ENCODE data around the gene SUMO1. TPM values are rescaled to one million over a fixed set of nuclear protein-coding genes. Genes with fewer than 3 reads are reported as not detected.
A peak's percentile ranks its signal among the peaks of the same experiment; 100 is the strongest.

SUMO1 gene
- total RNA-seq, 1 donor from 2014 or later, result 124 TPM

DNA sequence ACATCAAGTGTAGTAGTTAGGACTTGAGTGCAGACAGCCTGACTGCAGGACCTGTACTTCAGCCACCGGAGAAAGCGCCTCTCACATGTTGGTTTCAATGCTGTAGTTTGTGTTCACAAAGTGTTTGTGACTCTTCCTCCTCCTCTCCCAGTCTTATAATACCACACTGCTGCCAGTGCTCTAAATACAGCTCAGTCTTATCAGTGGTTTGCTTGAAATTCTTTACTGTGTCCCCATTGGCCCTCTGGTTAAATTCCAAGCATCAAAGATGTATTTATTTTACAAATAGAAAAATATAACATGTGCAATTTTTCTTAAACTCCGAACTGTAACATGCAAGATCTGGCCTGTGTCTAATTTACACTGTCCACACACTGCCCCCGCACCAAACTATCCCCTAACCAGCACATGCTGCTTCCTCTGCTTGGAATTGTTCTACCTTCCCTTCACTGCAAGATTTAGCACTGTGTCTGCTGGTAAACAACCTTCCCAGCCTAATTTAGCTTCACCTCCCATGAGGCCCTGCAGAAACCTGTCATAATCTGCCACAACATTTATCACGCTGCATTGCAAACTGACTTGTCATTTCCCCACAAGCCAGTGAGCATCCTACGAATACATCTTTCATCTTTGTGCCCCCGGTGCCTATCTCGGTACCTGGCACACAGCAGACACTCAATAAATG is 77.1 kb downstream of the SUMO1 start:
- H3K9me3 Mint-ChIP-seq, result no peaks in the 10 kb centered on the region
- H3K4me3 Mint-ChIP-seq (ENCODE audit: low read depth), result no peak overlapping the region
- H3K4me1 Mint-ChIP-seq (ENCODE audit: low read depth), result peaks cover 11% of the 10 kb centered on the region
- H3K27ac Mint-ChIP-seq, result peak overlapping the region; percentile 24
- H3K27me3 Mint-ChIP-seq (ENCODE audit: low read depth), result peaks cover 3% of the 10 kb centered on the region
- intact Hi-C loops (cut with micrococcal nuclease), result no loop called here
- no peaks in the 10 kb centered on the region for H3K36me3 Mint-ChIP-seq (ENCODE audit: low read depth)
- DNase-seq (ENCODE audit: low spot score), result no peak

DNA sequence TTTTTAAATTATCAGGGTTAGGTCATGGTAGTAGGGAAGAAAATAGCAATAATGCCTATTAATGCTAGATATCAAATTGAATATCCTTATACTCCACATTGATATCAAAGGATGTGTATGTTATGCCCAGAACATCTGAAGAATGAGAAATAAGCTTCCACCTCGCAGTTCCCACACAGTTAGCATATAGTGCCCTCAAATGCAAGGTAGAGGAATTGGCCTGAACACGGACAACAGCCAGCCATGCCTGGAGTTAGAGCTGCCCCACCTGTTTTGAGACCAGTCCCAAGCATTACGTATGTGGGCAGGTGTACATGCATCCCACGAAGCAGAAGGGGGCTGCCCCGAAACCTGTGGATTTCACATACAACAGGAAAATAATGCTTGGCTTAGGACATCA is 79.6 kb downstream of the SUMO1 start:
- DNase-seq (ENCODE audit: low spot score), result no peak
- intact Hi-C loops (cut with micrococcal nuclease), result no loop called here
- Mint-ChIP-seq H3K27me3 (ENCODE audit: low read depth) (peaks cover 8% of the 10 kb centered on the region), H3K27ac (no peak overlapping the region), H3K9me3 (no peaks in the 10 kb centered on the region), H3K4me1 (ENCODE audit: low read depth) (peaks cover 11% of the 10 kb centered on the region), H3K4me3 (ENCODE audit: low read depth) (no peak overlapping the region), H3K36me3 (ENCODE audit: low read depth) (no peaks in the 10 kb centered on the region)

DNA sequence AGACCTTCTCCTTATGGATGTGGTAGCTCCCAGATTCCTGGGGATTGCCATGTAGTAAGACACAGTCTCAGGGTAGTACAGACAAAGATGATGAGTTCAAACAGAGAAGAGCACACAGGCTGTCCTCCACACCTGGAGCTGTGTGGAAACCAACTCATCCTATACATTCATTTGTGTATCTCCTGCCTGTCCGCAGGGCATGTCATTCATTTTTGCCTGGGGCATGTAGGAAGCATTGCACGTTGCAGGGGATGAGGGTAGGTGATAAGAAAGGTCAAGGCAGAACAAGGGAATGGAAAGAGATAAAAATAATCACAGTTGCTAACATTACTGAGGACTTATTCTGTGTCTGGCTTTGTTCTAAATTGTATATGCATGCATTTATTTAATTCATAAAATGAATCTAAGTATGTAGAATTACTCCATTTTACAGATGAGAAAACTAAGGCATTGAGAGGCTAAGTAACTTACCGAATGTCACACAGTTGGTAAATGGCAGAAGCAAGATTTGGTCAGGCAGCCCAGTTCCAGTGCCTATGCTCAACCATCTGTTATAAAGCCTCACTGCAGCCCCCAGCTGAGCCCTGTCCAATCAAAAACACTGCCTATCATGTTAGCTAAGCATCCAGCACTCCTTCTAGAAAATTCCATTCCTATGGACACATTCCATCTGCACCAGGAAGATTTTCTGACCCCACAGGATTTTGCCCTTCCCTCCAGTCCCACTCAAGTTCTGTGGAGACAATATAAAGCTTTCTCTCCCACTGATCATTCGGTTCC is 81.0 kb downstream of the SUMO1 start:
- H3K36me3 Mint-ChIP-seq (ENCODE audit: low read depth), result no peaks in the 10 kb centered on the region
- intact Hi-C loops (cut with micrococcal nuclease), result no loop called here
- H3K9me3 Mint-ChIP-seq, result no peaks in the 10 kb centered on the region
- H3K4me1 Mint-ChIP-seq (ENCODE audit: low read depth), result peaks cover 11% of the 10 kb centered on the region
- H3K27me3 Mint-ChIP-seq (ENCODE audit: low read depth), result peaks cover 11% of the 10 kb centered on the region
- no peak overlapping the region for H3K27ac Mint-ChIP-seq
- no peak overlapping the region for H3K4me3 Mint-ChIP-seq (ENCODE audit: low read depth)
- DNase-seq (ENCODE audit: low spot score), result no peak

Other genes starting within 250 kb of the SUMO1 start
- gene FZD7, start 204.7 kb downstream of the SUMO1 start, total RNA-seq, result 1.1 and 1.4 TPM in 2 replicates
- gene KIAA2012, start 165.3 kb downstream of the SUMO1 start, total RNA-seq, result not detected in 2 replicates
- 206 and 211 TPM in 2 replicates for gene NOP58, start 27.2 kb upstream of the SUMO1 start, total RNA-seq
- gene BMPR2, start 137.7 kb upstream of the SUMO1 start, total RNA-seq, result 10.0 and 11.3 TPM in 2 replicates